H9 (cell line): Measurements from ENCODE around the gene SPPL3. TPM values are rescaled to one million over a fixed set of nuclear protein-coding genes. Genes with fewer than 3 reads are reported as not detected.
A peak's percentile ranks its signal among the peaks of the same experiment; 100 is the strongest.

Experiments used
- DNase-seq: peaks from one replicate; pipeline ENCODE4 v3.0.0-alpha.2; 2017
- H2AFZ ChIP-seq: one replicate; pipeline ENCODE4 v1.6.1; 2013; ENCODE audit warnings: mild to moderate bottlenecking, low read length, control low read depth, moderate library complexity
- H2AK5ac ChIP-seq: 2 replicates; pipeline ENCODE4 v1.6.1; 2013; ENCODE audit warnings: low read length, control low read depth, mixed read lengths; ENCODE audit not compliant: insufficient read length
- H2BK120ac ChIP-seq: one replicate; pipeline ENCODE4 v1.6.1; 2013; ENCODE audit warnings: low read depth, mild to moderate bottlenecking, low read length, control low read depth, inconsistent platforms; ENCODE audit not compliant: poor library complexity, severe bottlenecking
- H2BK12ac ChIP-seq: 2 replicates; pipeline ENCODE4 v1.6.1; 2013; ENCODE audit warnings: low read length, control low read depth, mixed read lengths, low read depth; ENCODE audit not compliant: insufficient read length
- H2BK15ac ChIP-seq: 2 replicates; pipeline ENCODE4 v1.6.1; 2013; ENCODE audit warnings: low read depth, low read length, control low read depth
- H2BK20ac ChIP-seq: one replicate; pipeline ENCODE4 v1.6.1; 2013; ENCODE audit warnings: low read depth, mild to moderate bottlenecking, low read length, control low read depth, inconsistent platforms; ENCODE audit not compliant: poor library complexity, severe bottlenecking
- H2BK5ac ChIP-seq: 2 replicates; pipeline ENCODE4 v1.6.1; 2013; ENCODE audit warnings: low read length, control low read depth, mixed read lengths; ENCODE audit not compliant: insufficient read length
- H3K14ac ChIP-seq: 2 replicates; pipeline ENCODE4 v1.6.1; 2013; ENCODE audit warnings: low read length, control low read depth; ENCODE audit not compliant: insufficient read depth
- H3K18ac ChIP-seq: 2 replicates; pipeline ENCODE4 v1.6.1; 2013; ENCODE audit warnings: low read depth, mild to moderate bottlenecking, mixed read lengths, low read length, control low read depth; ENCODE audit not compliant: insufficient read length
- H3K23ac ChIP-seq: 2 replicates; pipeline ENCODE4 v1.6.1; 2013; ENCODE audit warnings: low read length, control low read depth, mixed read lengths, low read depth; ENCODE audit not compliant: insufficient read length
- H3K23me2 ChIP-seq: 2 replicates; pipeline ENCODE4 v1.6.1; 2013; ENCODE audit warnings: low read depth, mild to moderate bottlenecking, mixed read lengths, low read length, control low read depth; ENCODE audit not compliant: insufficient read length, poor library complexity, severe bottlenecking
- H3K27ac ChIP-seq: 2 replicates; pipeline ENCODE4 v1.5.1; 2013; ENCODE audit warnings: low read length, control low read depth, mixed read lengths, low read depth; ENCODE audit not compliant: insufficient read length
- H3K27me3 ChIP-seq: 2 replicates; pipeline ENCODE4 v1.6.1; 2013; ENCODE audit warnings: low read length, control low read depth, inconsistent platforms; ENCODE audit not compliant: insufficient read depth
- H3K4ac ChIP-seq: 2 replicates; pipeline ENCODE4 v1.6.1; 2013; ENCODE audit warnings: low read depth, mild to moderate bottlenecking, control low read depth, inconsistent platforms, low read length, moderate library complexity
- H3K4me1 ChIP-seq: 2 replicates; pipeline ENCODE4 v1.6.1; 2013; ENCODE audit warnings: low read length, control low read depth, inconsistent platforms; ENCODE audit not compliant: insufficient read depth
- H3K4me2 ChIP-seq: 2 replicates; pipeline ENCODE4 v1.6.1; 2013; ENCODE audit warnings: low read length, control low read depth, mixed read lengths; ENCODE audit not compliant: insufficient read length, insufficient read depth
- H3K56ac ChIP-seq: 2 replicates; pipeline ENCODE4 v1.6.1; 2013; ENCODE audit warnings: low read depth, mild to moderate bottlenecking, mixed read lengths, low read length, control low read depth; ENCODE audit not compliant: insufficient read length
- H3K79me1 ChIP-seq: 2 replicates; pipeline ENCODE4 v1.6.1; 2013; ENCODE audit warnings: low read depth, mild to moderate bottlenecking, moderate library complexity, low read length, control low read depth, inconsistent platforms; ENCODE audit not compliant: insufficient read depth, poor library complexity, severe bottlenecking
- H3K79me2 ChIP-seq: 2 replicates; pipeline ENCODE4 v1.6.1; 2013; ENCODE audit warnings: low read length, control low read depth, inconsistent platforms; ENCODE audit not compliant: insufficient read depth
- H3K9ac ChIP-seq: 2 replicates; pipeline ENCODE4 v1.6.1; 2013; ENCODE audit warnings: low read length, control low read depth, mixed read lengths; ENCODE audit not compliant: insufficient read length; ENCODE audit errors: extremely low read depth
- H3K9me3 ChIP-seq: one replicate; pipeline ENCODE4 v1.6.1; 2013; ENCODE audit warnings: low read depth, low read length, inconsistent platforms; ENCODE audit not compliant: control insufficient read depth
- H3T11ph ChIP-seq: one replicate; pipeline ENCODE4 v1.6.1; 2013; ENCODE audit warnings: mild to moderate bottlenecking, low read length, control low read depth, inconsistent platforms
- H4K20me1 ChIP-seq: one replicate; pipeline ENCODE4 v1.6.1; 2013; ENCODE audit not compliant: control insufficient read depth, insufficient read length, insufficient read depth
- H4K5ac ChIP-seq: 2 replicates; pipeline ENCODE4 v1.6.1; 2013; ENCODE audit warnings: low read depth, mild to moderate bottlenecking, mixed read lengths, low read length, control low read depth; ENCODE audit not compliant: insufficient read length
- H4K8ac ChIP-seq: replicated peaks from 2 replicates; pipeline ENCODE4 v1.6.1; 2013; ENCODE audit warnings: low read length, control low read depth, mixed read lengths, low read depth; ENCODE audit not compliant: insufficient read length
- H4K91ac ChIP-seq: 2 replicates; pipeline ENCODE4 v1.6.1; 2013; ENCODE audit warnings: low read depth, mild to moderate bottlenecking, moderate library complexity, mixed read lengths, low read length, control low read depth; ENCODE audit not compliant: insufficient read length
- H3K27ac Mint-ChIP-seq, 3 experiments: 2 replicates in 2 of 3; 3 replicates in 1 of 3; pipeline ENCODE4 v1.8.0; 2020 to 2021; ENCODE audit warnings: mixed read lengths in 3 of 3, mild to moderate bottlenecking in 1 of 3, moderate library complexity in 1 of 3
- H3K27me3 Mint-ChIP-seq: 2 replicates; pipeline ENCODE4 v1.8.0; 2021; ENCODE audit warnings: low read depth, mild to moderate bottlenecking, moderate library complexity, mixed read lengths
- H3K36me3 Mint-ChIP-seq, 3 experiments: 2 replicates in 2 of 3; 3 replicates in 1 of 3; pipeline ENCODE4 v1.8.0; 2020 to 2021; ENCODE audit warnings: low read depth in 3 of 3, mixed read lengths in 3 of 3; ENCODE audit not compliant: insufficient read depth in 1 of 3
- H3K4me1 Mint-ChIP-seq, 2 experiments: 2 replicates each; pipeline ENCODE4 v1.8.0; 2020; ENCODE audit warnings: mixed read lengths in 2 of 2
- H3K4me3 Mint-ChIP-seq, 2 experiments: 2 replicates in 1 of 2; 3 replicates in 1 of 2; pipeline ENCODE4 v1.8.0; 2020 to 2021; ENCODE audit warnings: mild to moderate bottlenecking in 2 of 2, mixed read lengths in 2 of 2, moderate library complexity in 1 of 2
- H3K9me3 Mint-ChIP-seq, 2 experiments: 2 replicates in 1 of 2; 3 replicates in 1 of 2; pipeline ENCODE4 v1.8.0; 2020; ENCODE audit warnings: mild to moderate bottlenecking in 2 of 2, mixed read lengths in 2 of 2, moderate library complexity in 1 of 2
- CTCF ChIP-seq: fragments of 200-600 bp; sonication (generic); conservative IDR thresholded peaks from 3 replicates; pipeline ENCODE4 v1.8.0; 2021; ENCODE audit warnings: antibody characterized with exemption, mild to moderate bottlenecking
- WGBS: extraction: QIAGEN DNeasy Blood & Tissue Kit; methylation state at CpG from one replicate; pipeline ENCODE4 v1.1.7; 2013; ENCODE audit warnings: missing lambda C conversion rate, low lambda C conversion rate, mixed read lengths; ENCODE audit not compliant: insufficient read length; ENCODE audit errors: extremely low coverage; 5-methylcytosine and 5-hydroxymethylcytosine counted together
- total RNA-seq: library from RNA; stranded (reverse); gene quantifications from 2 replicates; pipeline ENCODE4 v1.2.1, GENCODE V29; 2021

Gene SPPL3
- total RNA-seq, 1 experiment from 2014 or later, result 46.3 TPM

- Histone ChIP-seq H2BK12ac (no peak overlapping the region), H3K27me3 (no peaks in the 10 kb centered on the region), H4K5ac (no peak overlapping the region), H3K79me2 (no peaks in the 10 kb centered on the region), H2AK5ac (no peak overlapping the region), H3K79me1 (peaks cover 3% of the 10 kb centered on the region), H2BK20ac (no peak overlapping the region), H3K4me1 (no peaks in the 10 kb centered on the region; the same call in 1 of the 2 replicates), H3K4me2 (no peak overlapping the region), H2BK15ac (no peak overlapping the region), H2BK5ac (no peak overlapping the region), H3K4ac (no peak overlapping the region), H3T11ph (no peak overlapping the region), H4K20me1 (no peaks in the 10 kb centered on the region), H4K8ac (no peak overlapping the region), H3K23me2 (no peaks in the 10 kb centered on the region), H3K18ac (no peak overlapping the region), H3K23ac (no peak overlapping the region), H3K9me3 (no peaks in the 10 kb centered on the region), H3K9ac (no peak overlapping the region), H4K91ac (no peak overlapping the region), H2BK120ac (no peak overlapping the region), H3K27ac (no peak overlapping the region), H3K56ac (no peak overlapping the region), H2AFZ (no peak overlapping the region), H3K14ac (no peak overlapping the region)
- Mint-ChIP-seq H3K27ac (peak overlapping the region in 1 of 3 experiments; percentile 57; a peak in 2 of 7 replicates), H3K4me1 (peaks cover 6 to 8% of the 10 kb centered on the region in 2 experiments), H3K4me3 (no peak overlapping the region), H3K36me3 (peaks cover 0 to 7% (median 2%) of the 10 kb centered on the region in 3 experiments; a peak in 2 of 7 replicates), H3K9me3 (no peaks in the 10 kb centered on the region; a peak in 1 of 5 replicates), H3K27me3 (no peaks in the 10 kb centered on the region)
- no peak for TF ChIP-seq CTCF
- no peak for DNase-seq
- no CpG with 5 or more reads among the region's 3 CpGs for WGBS
Observed at GRCh38 chr12:120865098-120865497, 39.1 kb downstream of the SPPL3 start.
